Mesendoderm (in vitro differentiated cells): ENCODE results near the gene NME1.

ENCODE experiments used
- DNase-seq: peaks from one replicate; pipeline ENCODE4 v3.0.0; 2013
- H2AK5ac ChIP-seq: 2 replicates; pipeline ENCODE4 v1.6.1; 2013; ENCODE audit warnings: low read length, inconsistent platforms
- H2BK120ac ChIP-seq: 2 replicates; pipeline ENCODE4 v1.6.1; 2013; ENCODE audit warnings: low read depth, mild to moderate bottlenecking, low read length, moderate library complexity, mixed read lengths
- H2BK15ac ChIP-seq: replicated peaks from 2 replicates; pipeline ENCODE4 v1.6.1; 2013; ENCODE audit warnings: low read depth, mild to moderate bottlenecking, moderate library complexity
- H2BK5ac ChIP-seq: 2 replicates; pipeline ENCODE4 v1.6.1; 2013; ENCODE audit warnings: low read length, inconsistent platforms
- H3K18ac ChIP-seq: 2 replicates; pipeline ENCODE4 v1.6.1; 2013; ENCODE audit warnings: mild to moderate bottlenecking, low read length, mixed read lengths
- H3K23ac ChIP-seq: one replicate; pipeline ENCODE4 v1.6.1; 2013; ENCODE audit warnings: low read length
- H3K27ac ChIP-seq: 2 replicates; pipeline ENCODE4 v1.5.1; 2013; ENCODE audit warnings: low read depth, mild to moderate bottlenecking, inconsistent platforms, low read length, moderate library complexity
- H3K27me3 ChIP-seq: 2 replicates; pipeline ENCODE4 v1.6.1; 2013; ENCODE audit warnings: low read length, control low read depth, mild to moderate bottlenecking, inconsistent platforms; ENCODE audit not compliant: insufficient read depth, poor library complexity
- H3K36me3 ChIP-seq: 2 replicates; pipeline ENCODE4 v1.6.1; 2013; ENCODE audit warnings: low read length, inconsistent platforms; ENCODE audit not compliant: control insufficient read depth, insufficient read depth
- H3K4ac ChIP-seq: one replicate; pipeline ENCODE4 v1.6.1; 2013; ENCODE audit warnings: low read depth, mild to moderate bottlenecking, low read length, moderate library complexity
- H3K4me1 ChIP-seq: 2 replicates; pipeline ENCODE4 v1.6.1; 2013; ENCODE audit warnings: low read depth, low read length, inconsistent platforms; ENCODE audit not compliant: control insufficient read depth
- H3K4me2 ChIP-seq: 2 replicates; pipeline ENCODE4 v1.6.1; 2013; ENCODE audit warnings: low read length
- H3K4me3 ChIP-seq: 2 replicates; pipeline ENCODE4 v1.5.1; 2013; ENCODE audit warnings: mild to moderate bottlenecking, low read length
- H3K56ac ChIP-seq: one replicate; pipeline ENCODE4 v1.6.1; 2013; ENCODE audit warnings: low read length
- H3K79me1 ChIP-seq: 2 replicates; pipeline ENCODE4 v1.6.1; 2013; ENCODE audit warnings: low read length, inconsistent platforms
- H3K79me2 ChIP-seq: 2 replicates; pipeline ENCODE4 v1.6.1; 2013; ENCODE audit warnings: mild to moderate bottlenecking, low read length; ENCODE audit not compliant: control insufficient read depth, insufficient read depth
- H3K9ac ChIP-seq: 2 replicates; pipeline ENCODE4 v1.6.1; 2013; ENCODE audit warnings: low read length, inconsistent platforms
- H4K5ac ChIP-seq: one replicate; pipeline ENCODE4 v1.6.1; 2013; ENCODE audit warnings: low read length
- H4K8ac ChIP-seq: one replicate; pipeline ENCODE4 v1.6.1; 2013; ENCODE audit warnings: low read depth, mild to moderate bottlenecking, control low read depth, low read length, moderate library complexity
- WGBS: extraction: QIAGEN DNeasy Blood & Tissue Kit; methylation state at CpG from one replicate; pipeline ENCODE4 v1.1.7; 2013; ENCODE audit warnings: low lambda C conversion rate, missing lambda C conversion rate; ENCODE audit not compliant: insufficient coverage; ENCODE audit errors: extremely low coverage; 5-methylcytosine and 5-hydroxymethylcytosine counted together

Gene NME1

DNA sequence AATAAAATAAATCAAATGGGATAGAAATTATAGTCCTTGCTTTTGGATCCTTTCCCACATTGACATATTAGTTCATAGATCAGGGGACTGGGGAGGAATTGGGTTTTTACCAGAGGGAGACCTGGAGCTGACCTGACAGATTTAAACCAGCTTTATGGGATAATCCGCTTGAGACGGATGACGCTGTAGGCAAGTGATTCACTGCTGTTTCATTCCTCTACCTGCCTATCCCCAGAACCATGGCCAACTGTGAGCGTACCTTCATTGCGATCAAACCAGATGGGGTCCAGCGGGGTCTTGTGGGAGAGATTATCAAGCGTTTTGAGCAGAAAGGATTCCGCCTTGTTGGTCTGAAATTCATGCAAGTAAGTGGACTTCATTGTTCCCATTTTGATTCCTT, 2.1 kb downstream of the NME1 start:
- no peak overlapping the region for H2BK120ac ChIP-seq
- no peaks in the 10 kb centered on the region for H3K4me1 ChIP-seq
- no peak overlapping the region for H3K4me3 ChIP-seq
- no peak overlapping the region for H2BK15ac ChIP-seq
- no peak overlapping the region for H3K27ac ChIP-seq
- no peak overlapping the region for H3K18ac ChIP-seq
- DNase-seq = no peak
- H3K79me2 ChIP-seq = peaks cover 43% of the 10 kb centered on the region
- H3K23ac ChIP-seq = no peak overlapping the region
- no peak overlapping the region for H3K4me2 ChIP-seq
- WGBS = no CpG with 5 or more reads among the region's 8 CpGs
- H4K5ac ChIP-seq = no peak overlapping the region
- H4K8ac ChIP-seq = no peak overlapping the region
- H3K56ac ChIP-seq = no peak overlapping the region
- H3K9ac ChIP-seq = peak overlapping the region; percentile 24
- H2AK5ac ChIP-seq = no peak overlapping the region
- no peak overlapping the region for H3K4ac ChIP-seq
- H2BK5ac ChIP-seq = no peak overlapping the region
- H3K36me3 ChIP-seq = peaks cover 13% of the 10 kb centered on the region
- H3K27me3 ChIP-seq = no peaks in the 10 kb centered on the region
- H3K79me1 ChIP-seq = peaks cover 15% of the 10 kb centered on the region

DNA sequence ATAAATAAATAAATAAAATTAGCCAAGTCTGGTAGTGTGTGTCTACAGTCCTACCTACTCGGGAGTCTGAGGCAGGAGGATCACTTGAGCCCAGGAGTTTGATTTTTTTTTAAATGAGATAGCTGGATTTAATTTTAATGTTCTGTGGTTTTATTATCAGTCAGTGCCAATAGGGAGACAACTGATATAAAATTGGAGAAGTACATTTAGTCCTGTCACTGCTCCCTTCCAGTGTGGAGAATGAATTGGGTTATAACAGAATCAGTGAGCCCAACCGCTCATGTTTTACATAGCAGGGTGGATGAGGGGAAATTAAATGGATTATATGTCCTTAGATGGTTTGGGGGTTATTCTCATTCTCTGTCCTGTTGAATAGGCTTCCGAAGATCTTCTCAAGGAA, 6.2 kb downstream of the NME1 start:
- H3K23ac ChIP-seq = no peak overlapping the region
- no peak overlapping the region for H2BK15ac ChIP-seq
- H2BK120ac ChIP-seq = no peak overlapping the region
- no peak overlapping the region for H3K27ac ChIP-seq
- H3K9ac ChIP-seq = no peak overlapping the region
- no peak overlapping the region for H3K4ac ChIP-seq
- no peak overlapping the region for H3K4me3 ChIP-seq
- H3K4me2 ChIP-seq = no peak overlapping the region
- H4K5ac ChIP-seq = no peak overlapping the region
- H4K8ac ChIP-seq = no peak overlapping the region
- no peak overlapping the region for H3K56ac ChIP-seq
- H3K79me1 ChIP-seq = peaks cover 15% of the 10 kb centered on the region
- WGBS = no CpG with 5 or more reads among the region's 3 CpGs
- peaks cover 22% of the 10 kb centered on the region for H3K36me3 ChIP-seq
- H3K27me3 ChIP-seq = no peaks in the 10 kb centered on the region
- H3K79me2 ChIP-seq = peaks cover 31% of the 10 kb centered on the region
- no peak overlapping the region for H2BK5ac ChIP-seq
- no peak overlapping the region for H3K18ac ChIP-seq
- no peaks in the 10 kb centered on the region for H3K4me1 ChIP-seq
- H2AK5ac ChIP-seq = no peak overlapping the region
- DNase-seq = no peak

DNA sequence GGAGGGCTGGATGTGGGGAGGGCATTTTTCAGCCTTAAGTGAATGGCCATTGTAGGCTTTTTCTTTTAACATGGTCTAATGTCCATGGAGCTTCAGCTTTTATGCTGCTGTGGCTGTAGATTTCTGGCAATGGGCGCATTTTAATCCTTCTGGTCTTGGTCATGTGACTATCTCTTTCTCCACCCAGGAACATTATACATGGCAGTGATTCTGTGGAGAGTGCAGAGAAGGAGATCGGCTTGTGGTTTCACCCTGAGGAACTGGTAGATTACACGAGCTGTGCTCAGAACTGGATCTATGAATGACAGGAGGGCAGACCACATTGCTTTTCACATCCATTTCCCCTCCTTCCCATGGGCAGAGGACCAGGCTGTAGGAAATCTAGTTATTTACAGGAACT, 8.2 kb downstream of the NME1 start:
- Histone ChIP-seq H3K4me3 (no peak overlapping the region), H3K79me1 (peaks cover 13% of the 10 kb centered on the region), H2BK120ac (no peak overlapping the region), H3K56ac (no peak overlapping the region), H3K4me1 (peaks cover 1% of the 10 kb centered on the region), H3K27me3 (no peaks in the 10 kb centered on the region), H4K5ac (no peak overlapping the region), H3K79me2 (peaks cover 15% of the 10 kb centered on the region), H2BK5ac (no peak overlapping the region), H3K9ac (no peak overlapping the region), H3K27ac (no peak overlapping the region), H3K36me3 (peaks cover 20% of the 10 kb centered on the region), H3K18ac (no peak overlapping the region), H3K4ac (no peak overlapping the region), H4K8ac (no peak overlapping the region), H2AK5ac (no peak overlapping the region), H2BK15ac (no peak overlapping the region), H3K23ac (no peak overlapping the region), H3K4me2 (no peak overlapping the region)
- no peak for DNase-seq
- WGBS = no CpG with 5 or more reads among the region's 3 CpGs

DNA sequence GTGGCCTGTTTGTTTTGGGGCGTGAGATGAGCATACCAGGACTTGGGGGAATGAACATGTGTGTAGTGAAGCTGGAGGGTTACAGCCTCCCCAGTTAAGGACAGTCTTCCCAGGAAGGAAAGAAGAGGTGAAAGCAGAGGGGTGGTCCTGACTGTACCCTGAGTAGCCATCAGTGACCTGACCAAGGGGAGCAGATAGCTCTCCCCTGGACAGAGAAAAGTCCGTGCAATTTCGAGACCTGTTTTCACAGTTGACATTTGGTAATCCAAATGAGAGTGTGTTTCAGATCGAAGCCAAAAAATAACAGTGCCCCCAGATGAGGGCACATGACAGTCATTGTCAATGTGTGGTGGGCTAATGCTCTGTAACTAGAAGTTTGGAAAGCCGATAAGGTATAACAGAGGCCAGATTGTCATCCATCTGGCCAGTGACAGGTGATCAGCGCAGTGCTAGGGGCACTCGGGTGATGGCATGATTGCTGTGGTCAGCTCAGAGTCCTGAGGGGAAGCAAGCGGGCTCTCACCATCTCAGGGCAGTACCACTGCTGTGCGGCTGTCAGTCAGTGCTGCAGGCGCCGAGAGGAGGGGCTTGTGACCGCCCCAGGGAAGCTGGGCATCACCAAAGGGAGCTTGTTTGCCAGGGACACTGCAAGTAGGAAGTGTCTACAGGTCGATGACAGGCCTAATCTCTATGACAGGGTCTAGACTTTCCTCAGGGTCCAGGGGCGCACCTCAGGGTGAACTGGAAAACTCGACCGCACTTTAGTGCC, 11.7 kb downstream of the NME1 start:
- no CpG with 5 or more reads among the region's 16 CpGs for WGBS
- Histone ChIP-seq H3K27ac (no peak overlapping the region), H4K5ac (no peak overlapping the region), H3K79me2 (peaks cover 19% of the 10 kb centered on the region), H2BK120ac (no peak overlapping the region), H3K18ac (no peak overlapping the region), H3K79me1 (peaks cover 5% of the 10 kb centered on the region), H2AK5ac (no peak overlapping the region), H2BK5ac (no peak overlapping the region), H3K4me1 (peaks cover 1% of the 10 kb centered on the region), H3K36me3 (peaks cover 18% of the 10 kb centered on the region), H3K4ac (no peak overlapping the region), H3K56ac (peak overlapping the region; percentile 100), H3K27me3 (no peaks in the 10 kb centered on the region), H3K23ac (no peak overlapping the region), H4K8ac (no peak overlapping the region), H3K4me2 (peak overlapping the region; percentile 100), H2BK15ac (no peak overlapping the region), H3K4me3 (peak overlapping the region; percentile 78), H3K9ac (peak overlapping the region; percentile 96)
- peak; percentile 46 for DNase-seq

DNA sequence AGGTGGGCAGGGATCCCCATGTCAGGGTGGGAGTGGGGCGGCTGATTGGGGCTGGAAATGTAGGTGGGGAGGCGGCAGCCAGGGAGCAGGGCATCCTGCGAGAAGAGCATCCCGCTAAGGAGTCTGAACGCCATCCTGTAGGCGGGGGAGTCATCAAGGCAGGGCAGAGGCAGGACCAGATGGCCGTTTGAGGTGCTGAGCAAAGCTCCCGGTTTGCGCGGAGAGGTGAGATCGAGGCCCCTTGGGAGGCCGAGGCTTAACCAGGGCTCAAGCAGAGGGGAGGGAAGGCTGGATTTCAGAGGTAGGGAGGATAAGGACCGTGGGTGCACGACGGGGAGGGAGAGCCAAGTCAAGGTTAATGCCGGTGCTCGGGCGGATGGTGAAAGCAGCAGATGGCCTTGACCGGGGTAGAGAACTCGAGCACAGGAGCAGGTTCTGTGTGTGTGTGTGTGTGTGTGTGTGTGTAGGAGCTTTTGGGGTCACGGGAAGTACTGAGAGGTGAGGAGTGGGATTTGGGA, 12.4 kb downstream of the NME1 start:
- Histone ChIP-seq H3K4me3 (peak overlapping the region; percentile 78), H3K4ac (no peak overlapping the region), H3K27ac (peak overlapping the region; percentile 47), H3K18ac (no peak overlapping the region), H2BK5ac (peak overlapping the region; percentile 87), H3K56ac (peak overlapping the region; percentile 100), H2BK15ac (no peak overlapping the region), H3K36me3 (peaks cover 17% of the 10 kb centered on the region), H3K9ac (peak overlapping the region; percentile 96), H3K23ac (peak overlapping the region; percentile 89), H3K79me1 (peaks cover 5% of the 10 kb centered on the region), H2BK120ac (no peak overlapping the region), H3K4me1 (peaks cover 1% of the 10 kb centered on the region), H3K79me2 (peaks cover 19% of the 10 kb centered on the region), H4K5ac (no peak overlapping the region), H4K8ac (no peak overlapping the region), H2AK5ac (no peak overlapping the region), H3K27me3 (no peaks in the 10 kb centered on the region), H3K4me2 (peak overlapping the region; percentile 100)
- no peak for DNase-seq
- WGBS = no CpG with 5 or more reads among the region's 21 CpGs
